ENCODE results near the gene SFTA2.

Gene SFTA2

GRCh38 chr6:30888816-30889495 is 43.0 kb downstream of the SFTA2 start:
- H3K27ac ChIP-seq = no peak overlapping the region

GRCh38 chr6:30887901-30888815 is 43.8 kb downstream of the SFTA2 start:
- TF ChIP-seq CTCF (conservative IDR thresholded peaks at IDR 0.05) = no peak
- peak overlapping the region; percentile 14; the same call in 1 of the 2 replicates for H3K27ac ChIP-seq

More at GRCh38 chr6:30888816-30889495, 43.0 kb downstream of the SFTA2 start:
- no peak for TF ChIP-seq CTCF (conservative IDR thresholded peaks at IDR 0.05)

GRCh38 chr6:30886897-30887255 is 45.1 kb downstream of the SFTA2 start:
- no peak for TF ChIP-seq CTCF (conservative IDR thresholded peaks at IDR 0.05)
- H3K27ac ChIP-seq = peak overlapping the region; percentile 95

GRCh38 chr6:30885999-30886896 is 45.7 kb downstream of the SFTA2 start:
- peak overlapping the region; percentile 95 for H3K27ac ChIP-seq
- no peak for TF ChIP-seq CTCF (conservative IDR thresholded peaks at IDR 0.05)

- peak overlapping the region; percentile 95 for H3K27ac ChIP-seq
Observed at GRCh38 chr6:30885481-30885998, 46.4 kb downstream of the SFTA2 start.

More at GRCh38 chr6:30885481-30885998, 46.4 kb downstream of the SFTA2 start:
- no peak for TF ChIP-seq CTCF (conservative IDR thresholded peaks at IDR 0.05)
